Panc1 (cell line): ENCODE data around the gene MORC3. TPM values are rescaled to one million over a fixed set of nuclear protein-coding genes. Genes with fewer than 3 reads are reported as not detected.

ENCODE experiments used
- ATAC-seq: fragments of 200-7000 bp; cut with Tn5 transposase; 2 replicates; pipeline ENCODE4 v1.9.1; 2020; ENCODE audit warnings: mild to moderate bottlenecking, moderate library complexity
- BruUV-seq: library from RNA; stranded (reverse); fragments of 400-500 nt; replicated peaks from 2 replicates; lab custom pipeline; 2021; lab: Mats Ljungman, UMichigan
- CTCF ChIA-PET: fragments of 300-600 bp; sonication (Branson Sonifier 250); formaldehyde crosslinking; loops from one replicate; lab custom pipeline; 2022; ENCODE audit warnings: antibody characterized with exemption; lab: Charles Lee
- POLR2A ChIA-PET: fragments of 300-600 bp; sonication (Branson Sonifier 250); formaldehyde crosslinking; loops from one replicate; lab custom pipeline; 2022; ENCODE audit warnings: antibody characterized with exemption; lab: Charles Lee
- DNase-seq: peaks from one replicate; pipeline ENCODE4 v3.0.0-alpha.2; 2010; ENCODE audit warnings: low read depth, low spot score
- H3K27ac ChIP-seq: 2 replicates; pipeline ENCODE4 v1.5.1; 2011; ENCODE audit warnings: mild to moderate bottlenecking, low read length, inconsistent platforms
- H3K27me3 ChIP-seq: fragments of 200-500 bp; sonication (Bioruptor generic); 2 replicates; pipeline ENCODE4 v1.6.0; 2014; ENCODE audit warnings: low read length, inconsistent platforms; ENCODE audit not compliant: control insufficient read depth, insufficient read depth
- H3K36me3 ChIP-seq: fragments of 200-500 bp; sonication (Bioruptor generic); 2 replicates; pipeline ENCODE4 v1.5.1; 2014; ENCODE audit warnings: inconsistent platforms, mild to moderate bottlenecking, low read length, moderate library complexity; ENCODE audit not compliant: control insufficient read depth, insufficient read depth
- H3K4me1 ChIP-seq: 2 replicates; pipeline ENCODE4 v1.5.1; 2011; ENCODE audit warnings: inconsistent platforms, mild to moderate bottlenecking, low read length, moderate library complexity; ENCODE audit not compliant: control insufficient read depth, insufficient read depth
- H3K4me3 ChIP-seq, 2 experiments: 2 replicates each; pipeline ENCODE4 v1.5.1; 2011 to 2012; ENCODE audit warnings: low read depth in 2 of 2, low read length in 2 of 2, mild to moderate bottlenecking in 2 of 2, inconsistent platforms in 1 of 2, moderate library complexity in 1 of 2
- H3K9me3 ChIP-seq: fragments of 200-500 bp; sonication (Bioruptor generic); 2 replicates; pipeline ENCODE4 v1.5.1; 2014; ENCODE audit warnings: low read depth, mild to moderate bottlenecking, inconsistent platforms, low read length, moderate library complexity; ENCODE audit not compliant: control insufficient read depth, insufficient read depth
- POLR2AphosphoS5 ChIP-seq: IDR thresholded peaks from 2 replicates; pipeline ENCODE4 v1.6.1; 2012; ENCODE audit warnings: mild to moderate bottlenecking, low read depth, low read length, moderate library complexity
- SIN3A ChIP-seq: IDR thresholded peaks from 2 replicates; pipeline ENCODE4 v1.6.1; 2012; ENCODE audit warnings: low read depth, mild to moderate bottlenecking, low read length, moderate library complexity, borderline replicate concordance; ENCODE audit not compliant: insufficient read depth
- TCF7L2 ChIP-seq: IDR thresholded peaks from 2 replicates; pipeline ENCODE4 v1.6.1; 2011; ENCODE audit warnings: mild to moderate bottlenecking, low read depth, low read length, inconsistent platforms
- in situ Hi-C: cut with HindIII; loops from 2 replicates; pipeline ENCODE4 v1.10.0; 2016; ENCODE audit warnings: low sequenced_read_pairs, low pct_unique_long_range_greater_than_20kb
- intact Hi-C: fragments of 100-400 bp; cut with micrococcal nuclease; formaldehyde crosslinking; loops from one replicate; pipeline ENCODE4 v1.10.0; 2022; ENCODE audit not compliant: unreplicated experiment
- total RNA-seq: library from RNA; stranded (reverse); gene quantifications from one replicate; pipeline ENCODE4 v1.2.1, GENCODE V29; 2021; ENCODE audit not compliant: unreplicated experiment
- TF ChIP-seq, protein P1 (sequence below), 2 experiments: IDR thresholded peaks; 2 replicates each; pipeline ENCODE4 v1.6.1; 2011 to 2012; ENCODE audit warnings: low read depth in 2 of 2, control low read depth in 1 of 2, low read length in 1 of 2, mild to moderate bottlenecking in 1 of 2, moderate library complexity in 1 of 2; ENCODE audit not compliant: insufficient read depth in 1 of 2
- TF ChIP-seq, protein P2 (sequence below): fragments of 450-650 bp; IDR thresholded peaks from 2 replicates; pipeline ENCODE4 v1.5.1; 2017; ENCODE audit warnings: mild to moderate bottlenecking

Gene MORC3
- total RNA-seq, 1 experiment from 2014 or later = 16.8 TPM

DNA sequence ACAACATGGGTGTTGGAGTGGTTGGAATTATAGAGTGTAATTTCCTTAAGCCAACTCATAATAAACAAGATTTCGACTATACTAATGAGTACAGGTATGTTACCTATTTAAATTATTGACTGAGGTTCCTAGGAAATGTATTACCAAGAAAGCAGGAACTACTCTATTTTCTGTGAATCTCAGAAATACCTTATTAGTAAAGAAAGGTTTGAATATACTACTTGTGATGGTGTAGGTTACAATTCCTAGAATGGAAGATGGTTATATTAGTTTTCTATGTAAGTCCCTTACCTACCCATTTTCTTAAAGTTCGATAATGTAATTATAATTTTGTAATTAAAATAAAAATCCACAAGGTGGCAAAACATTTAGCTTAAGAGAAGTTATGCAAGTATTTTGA lies 29.3 kb downstream of the MORC3 start:
- TF ChIP-seq, protein P1, sequence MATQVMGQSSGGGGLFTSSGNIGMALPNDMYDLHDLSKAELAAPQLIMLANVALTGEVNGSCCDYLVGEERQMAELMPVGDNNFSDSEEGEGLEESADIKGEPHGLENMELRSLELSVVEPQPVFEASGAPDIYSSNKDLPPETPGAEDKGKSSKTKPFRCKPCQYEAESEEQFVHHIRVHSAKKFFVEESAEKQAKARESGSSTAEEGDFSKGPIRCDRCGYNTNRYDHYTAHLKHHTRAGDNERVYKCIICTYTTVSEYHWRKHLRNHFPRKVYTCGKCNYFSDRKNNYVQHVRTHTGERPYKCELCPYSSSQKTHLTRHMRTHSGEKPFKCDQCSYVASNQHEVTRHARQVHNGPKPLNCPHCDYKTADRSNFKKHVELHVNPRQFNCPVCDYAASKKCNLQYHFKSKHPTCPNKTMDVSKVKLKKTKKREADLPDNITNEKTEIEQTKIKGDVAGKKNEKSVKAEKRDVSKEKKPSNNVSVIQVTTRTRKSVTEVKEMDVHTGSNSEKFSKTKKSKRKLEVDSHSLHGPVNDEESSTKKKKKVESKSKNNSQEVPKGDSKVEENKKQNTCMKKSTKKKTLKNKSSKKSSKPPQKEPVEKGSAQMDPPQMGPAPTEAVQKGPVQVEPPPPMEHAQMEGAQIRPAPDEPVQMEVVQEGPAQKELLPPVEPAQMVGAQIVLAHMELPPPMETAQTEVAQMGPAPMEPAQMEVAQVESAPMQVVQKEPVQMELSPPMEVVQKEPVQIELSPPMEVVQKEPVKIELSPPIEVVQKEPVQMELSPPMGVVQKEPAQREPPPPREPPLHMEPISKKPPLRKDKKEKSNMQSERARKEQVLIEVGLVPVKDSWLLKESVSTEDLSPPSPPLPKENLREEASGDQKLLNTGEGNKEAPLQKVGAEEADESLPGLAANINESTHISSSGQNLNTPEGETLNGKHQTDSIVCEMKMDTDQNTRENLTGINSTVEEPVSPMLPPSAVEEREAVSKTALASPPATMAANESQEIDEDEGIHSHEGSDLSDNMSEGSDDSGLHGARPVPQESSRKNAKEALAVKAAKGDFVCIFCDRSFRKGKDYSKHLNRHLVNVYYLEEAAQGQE (IDR thresholded peaks at IDR 0.05; ENCODE audit: insufficient read depth in 1 of 2, low read depth in 2 of 2, low read length in 1 of 2) = no peak
- TF ChIP-seq POLR2AphosphoS5 (no peak), TCF7L2 (no peak), SIN3A (no peak)
- TF ChIP-seq, protein P2, sequence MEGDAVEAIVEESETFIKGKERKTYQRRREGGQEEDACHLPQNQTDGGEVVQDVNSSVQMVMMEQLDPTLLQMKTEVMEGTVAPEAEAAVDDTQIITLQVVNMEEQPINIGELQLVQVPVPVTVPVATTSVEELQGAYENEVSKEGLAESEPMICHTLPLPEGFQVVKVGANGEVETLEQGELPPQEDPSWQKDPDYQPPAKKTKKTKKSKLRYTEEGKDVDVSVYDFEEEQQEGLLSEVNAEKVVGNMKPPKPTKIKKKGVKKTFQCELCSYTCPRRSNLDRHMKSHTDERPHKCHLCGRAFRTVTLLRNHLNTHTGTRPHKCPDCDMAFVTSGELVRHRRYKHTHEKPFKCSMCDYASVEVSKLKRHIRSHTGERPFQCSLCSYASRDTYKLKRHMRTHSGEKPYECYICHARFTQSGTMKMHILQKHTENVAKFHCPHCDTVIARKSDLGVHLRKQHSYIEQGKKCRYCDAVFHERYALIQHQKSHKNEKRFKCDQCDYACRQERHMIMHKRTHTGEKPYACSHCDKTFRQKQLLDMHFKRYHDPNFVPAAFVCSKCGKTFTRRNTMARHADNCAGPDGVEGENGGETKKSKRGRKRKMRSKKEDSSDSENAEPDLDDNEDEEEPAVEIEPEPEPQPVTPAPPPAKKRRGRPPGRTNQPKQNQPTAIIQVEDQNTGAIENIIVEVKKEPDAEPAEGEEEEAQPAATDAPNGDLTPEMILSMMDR = no peak
- intact Hi-C loops = no loop called here
- ChIA-PET CTCF (no interaction called here), POLR2A (no interaction called here)
- no peaks in the 10 kb centered on the region for H3K27me3 ChIP-seq
- H3K4me1 ChIP-seq = no peaks in the 10 kb centered on the region
- DNase-seq (no peak), ATAC-seq (no peak)
- H3K9me3 ChIP-seq = no peaks in the 10 kb centered on the region
- H3K27ac ChIP-seq = no peak overlapping the region
- in situ Hi-C loops = no loop called here
- H3K4me3 ChIP-seq = no peak overlapping the region
- BruUV-seq = no TSS peak
- peaks cover 15% of the 10 kb centered on the region for H3K36me3 ChIP-seq

DNA sequence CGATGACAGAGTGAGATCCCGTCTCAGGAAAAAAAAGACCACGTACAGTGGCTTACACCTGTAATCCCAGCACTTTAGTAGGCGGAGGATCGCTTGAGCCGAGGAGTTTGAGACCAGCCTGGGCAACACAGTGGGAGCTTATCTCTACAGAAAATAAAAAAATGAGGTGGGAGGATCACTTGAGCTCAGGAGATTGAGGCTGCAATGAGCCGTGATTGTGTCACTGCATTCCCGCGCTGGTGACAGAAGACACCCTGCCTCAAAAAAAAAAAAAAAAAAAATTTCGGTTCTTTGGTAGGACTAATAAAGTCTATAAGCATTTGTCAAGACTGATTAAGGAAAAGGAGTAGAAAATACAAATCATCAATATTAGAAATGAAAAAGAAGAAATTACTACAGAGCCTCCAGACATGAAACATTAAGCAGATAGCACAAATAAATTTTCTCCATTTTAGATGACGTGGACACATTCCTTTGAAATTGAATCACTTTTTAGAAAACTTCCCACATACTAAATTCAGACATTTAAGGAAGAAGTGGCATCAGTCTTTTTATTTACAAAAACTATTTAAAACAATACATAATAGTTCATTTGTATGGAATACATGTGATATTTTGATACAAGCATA lies 30.4 kb downstream of the MORC3 start:
- CTCF ChIA-PET = interaction anchor here (0.7 kb wide), 1 partner anchor 114 kb away, joined by 5 read pairs; no protein-coding TSS in a partner anchor
- Histone ChIP-seq H3K27ac (no peak overlapping the region), H3K4me3 (no peak overlapping the region), H3K4me1 (no peaks in the 10 kb centered on the region), H3K27me3 (no peaks in the 10 kb centered on the region), H3K36me3 (peaks cover 11% of the 10 kb centered on the region), H3K9me3 (no peaks in the 10 kb centered on the region)
- no peak for DNase-seq
- POLR2A ChIA-PET = no interaction called here
- in situ Hi-C loops = no loop called here
- no peak for ATAC-seq
- intact Hi-C loops = no loop called here
- TF ChIP-seq POLR2AphosphoS5 (no peak), TCF7L2 (no peak)
- TF ChIP-seq, protein P1 (IDR thresholded peaks at IDR 0.05; ENCODE audit: insufficient read depth in 1 of 2, low read depth in 2 of 2, low read length in 1 of 2) = no peak
- TF ChIP-seq, protein P2 = no peak
- no TSS peak for BruUV-seq
